ENCODE measurements around the gene SRL.

The SRL gene

DNA sequence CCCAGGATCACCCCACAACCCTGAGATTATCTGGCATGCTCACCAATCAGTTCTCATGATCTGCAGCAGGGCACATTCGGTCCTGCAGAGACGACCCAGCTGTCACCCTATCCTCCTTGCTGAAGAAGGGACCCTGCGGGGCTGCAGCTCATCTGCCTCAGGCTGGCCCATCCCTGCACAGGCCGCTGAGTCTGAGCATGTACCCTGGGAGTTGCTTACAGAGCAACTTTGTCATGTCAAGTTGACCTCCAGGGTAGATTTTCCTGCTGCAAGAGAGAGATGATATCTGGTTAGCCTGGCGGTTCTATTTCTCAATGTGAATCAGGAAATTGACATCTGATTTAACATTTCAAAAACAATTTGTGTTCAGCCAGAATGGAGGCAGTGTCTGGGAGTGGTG, 89.6 kb downstream of the SRL start:
- Histone ChIP-seq H3K9me3 (no peaks in the 10 kb centered on the region), H3K36me3 (no peaks in the 10 kb centered on the region)
- intact Hi-C loops (cut with DNase I; ENCODE audit: low total_unique reads), result no loop called here

DNA sequence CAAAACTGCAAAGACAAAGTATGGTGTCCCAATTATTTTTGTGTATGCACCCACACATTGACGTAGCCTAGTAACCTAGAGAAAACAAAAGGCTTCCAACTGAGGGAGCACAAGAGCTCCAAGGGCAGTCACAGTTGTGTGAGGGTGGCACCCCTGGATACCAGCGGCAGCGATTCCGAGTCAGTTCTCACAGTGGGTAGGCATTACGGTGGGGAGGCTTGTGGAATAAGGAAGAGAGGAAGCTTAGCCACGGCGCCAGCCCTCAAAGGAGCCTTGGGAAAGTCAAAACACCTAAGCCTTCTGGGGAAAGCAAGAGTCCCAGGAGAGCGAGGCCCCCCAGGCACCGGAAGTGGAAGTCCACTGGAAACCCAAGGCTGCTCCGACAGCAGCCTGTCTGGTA, 94.6 kb downstream of the SRL start:
- Histone ChIP-seq H3K9me3 (no peaks in the 10 kb centered on the region), H3K27me3 (no peaks in the 10 kb centered on the region), H3K4me3 (no peak overlapping the region), H3K36me3 (no peaks in the 10 kb centered on the region), H3K27ac (no peak overlapping the region), H3K4me1 (no peaks in the 10 kb centered on the region)
- intact Hi-C loops (cut with DNase I; ENCODE audit: low total_unique reads), result no loop called here
- no peak for DNase-seq
- TF ChIP-seq, protein P1, sequence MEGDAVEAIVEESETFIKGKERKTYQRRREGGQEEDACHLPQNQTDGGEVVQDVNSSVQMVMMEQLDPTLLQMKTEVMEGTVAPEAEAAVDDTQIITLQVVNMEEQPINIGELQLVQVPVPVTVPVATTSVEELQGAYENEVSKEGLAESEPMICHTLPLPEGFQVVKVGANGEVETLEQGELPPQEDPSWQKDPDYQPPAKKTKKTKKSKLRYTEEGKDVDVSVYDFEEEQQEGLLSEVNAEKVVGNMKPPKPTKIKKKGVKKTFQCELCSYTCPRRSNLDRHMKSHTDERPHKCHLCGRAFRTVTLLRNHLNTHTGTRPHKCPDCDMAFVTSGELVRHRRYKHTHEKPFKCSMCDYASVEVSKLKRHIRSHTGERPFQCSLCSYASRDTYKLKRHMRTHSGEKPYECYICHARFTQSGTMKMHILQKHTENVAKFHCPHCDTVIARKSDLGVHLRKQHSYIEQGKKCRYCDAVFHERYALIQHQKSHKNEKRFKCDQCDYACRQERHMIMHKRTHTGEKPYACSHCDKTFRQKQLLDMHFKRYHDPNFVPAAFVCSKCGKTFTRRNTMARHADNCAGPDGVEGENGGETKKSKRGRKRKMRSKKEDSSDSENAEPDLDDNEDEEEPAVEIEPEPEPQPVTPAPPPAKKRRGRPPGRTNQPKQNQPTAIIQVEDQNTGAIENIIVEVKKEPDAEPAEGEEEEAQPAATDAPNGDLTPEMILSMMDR (IDR thresholded peaks at IDR 0.05), result no peak

More for the DNA sequence above, 89.6 kb downstream of the SRL start:
- H3K4me1 ChIP-seq, result no peaks in the 10 kb centered on the region
- H3K27me3 ChIP-seq, result no peaks in the 10 kb centered on the region
- TF ChIP-seq, protein P1 (IDR thresholded peaks at IDR 0.05), result no peak
- DNase-seq, result no peak
- H3K27ac ChIP-seq, result no peak overlapping the region
- no peak overlapping the region for H3K4me3 ChIP-seq

DNA sequence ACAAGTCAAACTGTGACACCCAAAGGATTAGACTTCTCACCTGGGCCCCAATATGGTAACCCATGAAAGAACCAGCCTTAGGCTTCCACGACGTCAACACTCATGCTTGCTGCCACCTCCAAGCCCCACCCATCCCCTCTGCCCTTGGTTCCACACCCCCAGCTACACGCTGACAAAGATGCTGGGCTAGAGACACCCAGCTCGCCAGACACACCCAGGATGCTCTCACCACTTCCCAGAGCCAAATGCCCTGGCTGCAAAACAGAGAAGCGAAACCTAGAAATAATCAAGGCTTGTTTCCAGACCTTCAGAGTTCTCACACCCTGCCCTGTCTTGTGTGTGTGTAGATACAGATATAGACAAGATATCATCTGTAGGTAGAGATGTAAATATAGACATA, 99.6 kb downstream of the SRL start:
- no peaks in the 10 kb centered on the region for H3K36me3 ChIP-seq
- DNase-seq, result no peak
- no peaks in the 10 kb centered on the region for H3K9me3 ChIP-seq
- TF ChIP-seq, protein P1 (IDR thresholded peaks at IDR 0.05), result no peak
- no peaks in the 10 kb centered on the region for H3K27me3 ChIP-seq
- H3K4me3 ChIP-seq, result no peak overlapping the region
- H3K4me1 ChIP-seq, result no peaks in the 10 kb centered on the region
- no peak overlapping the region for H3K27ac ChIP-seq
- intact Hi-C loops (cut with DNase I; ENCODE audit: low total_unique reads), result no loop called here

DNA sequence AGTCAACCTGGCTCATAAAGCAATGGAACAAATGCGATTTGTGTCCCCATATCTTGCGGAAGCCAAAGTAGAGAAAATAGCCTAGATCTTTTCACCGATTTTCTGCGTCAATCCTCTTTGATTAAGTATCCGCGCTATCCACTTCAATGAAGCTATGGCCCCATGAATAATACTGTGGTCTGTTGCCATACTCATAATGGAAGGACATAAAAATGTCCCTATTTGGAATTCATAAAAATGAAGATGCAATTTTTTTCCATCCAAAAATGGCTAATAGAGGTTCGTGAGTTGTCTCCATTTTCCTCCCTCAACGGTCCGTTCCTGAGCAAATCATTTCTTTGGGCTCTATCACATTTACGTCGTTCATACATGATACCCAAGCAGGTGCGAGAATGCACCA, 100.3 kb downstream of the SRL start:
- Histone ChIP-seq H3K27me3 (no peaks in the 10 kb centered on the region), H3K4me1 (no peaks in the 10 kb centered on the region), H3K27ac (no peak overlapping the region), H3K9me3 (no peaks in the 10 kb centered on the region), H3K36me3 (no peaks in the 10 kb centered on the region), H3K4me3 (no peak overlapping the region)
- TF ChIP-seq, protein P1 (IDR thresholded peaks at IDR 0.05), result no peak
- intact Hi-C loops (cut with DNase I; ENCODE audit: low total_unique reads), result no loop called here
- no peak for DNase-seq

DNA sequence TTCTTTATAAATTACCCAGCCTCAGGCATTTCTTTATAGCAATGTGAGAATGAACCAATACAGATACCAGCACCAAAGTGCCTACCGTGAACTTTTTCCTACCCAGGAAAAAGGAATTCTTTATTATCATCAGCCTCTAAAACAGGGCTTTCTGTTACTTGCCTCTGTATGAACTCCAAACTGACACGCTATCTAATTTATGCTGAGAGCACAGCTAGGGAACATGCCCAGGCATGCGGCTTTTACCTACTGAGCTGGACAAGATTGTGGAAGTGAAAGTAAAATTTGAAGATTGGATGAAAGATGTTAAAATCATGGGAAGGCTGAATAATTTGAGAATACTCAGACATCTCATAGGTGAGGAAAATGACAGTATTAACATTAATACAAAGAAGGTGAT, 101.2 kb downstream of the SRL start:
- Histone ChIP-seq H3K27ac (no peak overlapping the region), H3K4me3 (no peak overlapping the region), H3K27me3 (no peaks in the 10 kb centered on the region), H3K36me3 (no peaks in the 10 kb centered on the region), H3K9me3 (no peaks in the 10 kb centered on the region), H3K4me1 (no peaks in the 10 kb centered on the region)
- intact Hi-C loops (cut with DNase I; ENCODE audit: low total_unique reads), result no loop called here
- no peak for DNase-seq
- TF ChIP-seq, protein P1 (IDR thresholded peaks at IDR 0.05), result no peak

DNA sequence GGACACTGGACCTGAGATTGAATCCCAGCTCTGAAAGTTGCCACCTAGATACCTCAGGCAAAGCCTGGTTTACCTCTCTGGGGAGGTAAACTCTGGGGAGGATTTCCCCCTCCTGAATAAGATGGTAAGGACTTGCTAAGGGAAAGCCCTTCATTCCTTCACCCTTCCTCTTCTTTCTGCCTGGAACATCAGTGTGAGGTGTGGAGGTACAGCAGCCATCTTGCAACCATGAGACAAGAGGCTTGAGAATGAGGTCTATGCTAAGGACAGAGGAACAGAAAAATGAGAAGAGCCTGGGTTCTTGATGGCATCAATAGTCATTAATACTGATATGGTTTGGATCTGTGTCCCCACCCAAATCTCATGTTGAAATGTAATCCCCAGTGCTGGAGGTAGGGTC, 101.9 kb downstream of the SRL start:
- H3K27ac ChIP-seq, result no peak overlapping the region
- intact Hi-C loops (cut with DNase I; ENCODE audit: low total_unique reads), result no loop called here
- no peak for DNase-seq
- H3K4me1 ChIP-seq, result no peaks in the 10 kb centered on the region
- no peaks in the 10 kb centered on the region for H3K36me3 ChIP-seq
- H3K9me3 ChIP-seq, result no peaks in the 10 kb centered on the region
- no peak overlapping the region for H3K4me3 ChIP-seq
- TF ChIP-seq, protein P1 (IDR thresholded peaks at IDR 0.05), result no peak
- no peaks in the 10 kb centered on the region for H3K27me3 ChIP-seq

Data from tibial artery (tissue), 4 donors.